ENCODE measurements around the gene PCK2.

Gene PCK2

GRCh38 chr14:24077086-24077485 is 17.0 kb upstream of the PCK2 start:
- no peak for DNase-seq

GRCh38 chr14:24078146-24078545 is 16.0 kb upstream of the PCK2 start:
- DNase-seq = peak; percentile 85

GRCh38 chr14:24079491-24080141 is 14.5 kb upstream of the PCK2 start:
- peak; percentile 64 for DNase-seq

- DNase-seq = no peak
Observed at GRCh38 chr14:24080142-24080530, 14.0 kb upstream of the PCK2 start.

GRCh38 chr14:24080888-24081738 is 13.0 kb upstream of the PCK2 start:
- DNase-seq = no peak

GRCh38 chr14:24081739-24082211 is 12.3 kb upstream of the PCK2 start:
- no peak for DNase-seq

GRCh38 chr14:24082411-24083080 is 11.6 kb upstream of the PCK2 start:
- no peak for DNase-seq

GRCh38 chr14:24083462-24083861 is 10.6 kb upstream of the PCK2 start:
- DNase-seq = no peak

- DNase-seq = no peak
Observed at GRCh38 chr14:24084440-24084839, 9.7 kb upstream of the PCK2 start.

- no peak for DNase-seq
Observed at GRCh38 chr14:24085215-24085614, 8.9 kb upstream of the PCK2 start.

- no peak for DNase-seq
Observed at GRCh38 chr14:24086193-24086955, 7.7 kb upstream of the PCK2 start.

- DNase-seq = no peak
Observed at GRCh38 chr14:24087004-24087403, 7.1 kb upstream of the PCK2 start.

- no peak for DNase-seq
Observed at GRCh38 chr14:24088095-24088494, 6.0 kb upstream of the PCK2 start.

GRCh38 chr14:24089890-24090289 is 4.2 kb upstream of the PCK2 start:
- no peak for DNase-seq

- DNase-seq = no peak
Observed at GRCh38 chr14:24092110-24092504, 2.0 kb upstream of the PCK2 start.

GRCh38 chr14:24092505-24093206 is 1.5 kb upstream of the PCK2 start:
- no peak for DNase-seq

- no peak for DNase-seq
Observed at GRCh38 chr14:24093207-24093900, 757 bp upstream of the PCK2 start.

- DNase-seq = no peak
Observed at GRCh38 chr14:24094841-24095270, 745 bp downstream of the PCK2 start.

- no peak for DNase-seq
Observed at GRCh38 chr14:24095271-24096068, 1.4 kb downstream of the PCK2 start.

GRCh38 chr14:24096545-24097181 is 2.6 kb downstream of the PCK2 start:
- DNase-seq = no peak

All from NCI-H1417 treated with DMSO at 0.1 percent for 48 hours (cell line).